Astrocyte (in vitro differentiated cells and primary cell): ENCODE data around the gene ELP4. TPM values are rescaled to one million over a fixed set of nuclear protein-coding genes. Genes with fewer than 3 reads are reported as not detected.

Experiments used
- DNase-seq: peaks from one replicate; pipeline ENCODE4 v3.0.0-alpha.2; 2010; ENCODE audit warnings: low read depth
- FAIRE-seq: peaks from 2 replicates; lab custom pipeline; 2011; peaks lifted over from hg19 to GRCh38; lab: Jason Lieb, UNC
- H2AFZ ChIP-seq: 2 replicates; pipeline ENCODE4 v1.6.0; 2012; ENCODE audit warnings: low read depth, low read length, inconsistent platforms
- H3K27ac ChIP-seq: 2 replicates; pipeline ENCODE4 v1.5.1; 2011; ENCODE audit warnings: low read depth, low read length, inconsistent platforms
- H3K27me3 ChIP-seq: 2 replicates; pipeline ENCODE4 v1.6.0; 2011; ENCODE audit warnings: low read length, inconsistent platforms; ENCODE audit not compliant: insufficient read depth
- H3K36me3 ChIP-seq: 2 replicates; pipeline ENCODE4 v1.5.1; 2011; ENCODE audit warnings: low read length, inconsistent platforms; ENCODE audit not compliant: insufficient read depth
- H3K4me1 ChIP-seq: 2 replicates; pipeline ENCODE4 v1.5.1; 2011; ENCODE audit warnings: low read length, inconsistent platforms; ENCODE audit not compliant: insufficient read depth
- H3K4me2 ChIP-seq: 2 replicates; pipeline ENCODE4 v1.6.0; 2012; ENCODE audit warnings: low read length, inconsistent platforms
- H3K4me3 ChIP-seq: 2 replicates; pipeline ENCODE4 v1.5.1; 2011; ENCODE audit warnings: low read depth, mild to moderate bottlenecking, low read length, inconsistent platforms; ENCODE audit not compliant: insufficient read depth
- H3K79me2 ChIP-seq: 2 replicates; pipeline ENCODE4 v1.6.0; 2012; ENCODE audit warnings: mild to moderate bottlenecking, low read length, inconsistent platforms; ENCODE audit not compliant: insufficient read depth
- H3K9ac ChIP-seq: 2 replicates; pipeline ENCODE4 v1.6.0; 2012; ENCODE audit warnings: mild to moderate bottlenecking, low read length, inconsistent platforms
- H3K9me3 ChIP-seq: 2 replicates; pipeline ENCODE4 v1.5.1; 2012; ENCODE audit warnings: low read depth, mild to moderate bottlenecking, low read length, inconsistent platforms; ENCODE audit not compliant: insufficient read depth
- H4K20me1 ChIP-seq: 2 replicates; pipeline ENCODE4 v1.6.0; 2012; ENCODE audit warnings: low read length, inconsistent platforms; ENCODE audit not compliant: insufficient read depth
- H3K27ac Mint-ChIP-seq: one replicate; pipeline ENCODE4 v1.8.0; 2021; ENCODE audit warnings: mild to moderate bottlenecking, mixed read lengths; ENCODE audit not compliant: unreplicated experiment
- H3K27me3 Mint-ChIP-seq: one replicate; pipeline ENCODE4 v1.8.0; 2021; ENCODE audit warnings: low read depth, mixed read lengths; ENCODE audit not compliant: unreplicated experiment
- H3K36me3 Mint-ChIP-seq: one replicate; pipeline ENCODE4 v1.8.0; 2021; ENCODE audit warnings: low read depth, mixed read lengths; ENCODE audit not compliant: unreplicated experiment
- H3K4me1 Mint-ChIP-seq: one replicate; pipeline ENCODE4 v1.8.0; 2021; ENCODE audit warnings: low read depth, mixed read lengths; ENCODE audit not compliant: unreplicated experiment
- H3K4me3 Mint-ChIP-seq: one replicate; pipeline ENCODE4 v1.8.0; 2021; ENCODE audit warnings: mild to moderate bottlenecking, moderate library complexity, mixed read lengths; ENCODE audit not compliant: unreplicated experiment
- H3K9me3 Mint-ChIP-seq: one replicate; pipeline ENCODE4 v1.8.0; 2021; ENCODE audit warnings: mild to moderate bottlenecking, mixed read lengths; ENCODE audit not compliant: unreplicated experiment
- CTCF ChIP-seq: IDR thresholded peaks from 2 replicates; pipeline ENCODE4 v1.5.1; 2011; ENCODE audit warnings: low read depth, mild to moderate bottlenecking, inconsistent platforms, low read length, moderate library complexity; ENCODE audit not compliant: insufficient read depth
- EZH2 ChIP-seq: IDR thresholded peaks from 2 replicates; pipeline ENCODE4 v1.6.1; 2012; ENCODE audit warnings: mild to moderate bottlenecking, low read length, inconsistent platforms; ENCODE audit not compliant: insufficient read depth
- total RNA-seq: library from RNA; stranded (reverse); gene quantifications from 2 replicates; pipeline ENCODE4 v1.2.1, GENCODE V29; 2021

ELP4 gene
- total RNA-seq, 1 donor from 2014 or later, result 12.9 TPM

- peaks cover 11% of the 10 kb centered on the region for H3K79me2 ChIP-seq
- DNase-seq (no peak), FAIRE-seq (no peak)
- no peaks in the 10 kb centered on the region for H3K9me3 ChIP-seq
- peaks cover 20% of the 10 kb centered on the region for H3K27me3 ChIP-seq
- Mint-ChIP-seq H3K36me3 (peaks cover 3% of the 10 kb centered on the region), H3K27ac (no peak overlapping the region), H3K27me3 (peaks cover 52% of the 10 kb centered on the region), H3K4me1 (peaks cover 2% of the 10 kb centered on the region), H3K9me3 (no peaks in the 10 kb centered on the region), H3K4me3 (no peak overlapping the region)
- H3K4me3 ChIP-seq, result no peak overlapping the region
- H3K4me2 ChIP-seq, result no peak overlapping the region
- no peaks in the 10 kb centered on the region for H4K20me1 ChIP-seq
- H3K9ac ChIP-seq, result no peak overlapping the region
- H3K27ac ChIP-seq, result no peak overlapping the region
- H3K36me3 ChIP-seq, result peaks cover 14% of the 10 kb centered on the region
- no peak for TF ChIP-seq EZH2
- TF ChIP-seq CTCF, result no peak
- H3K4me1 ChIP-seq, result peaks cover 10% of the 10 kb centered on the region
- H2AFZ ChIP-seq, result no peak overlapping the region
Measured at GRCh38 chr11:31794548-31794947, 285.0 kb downstream of the ELP4 start.

GRCh38 chr11:31795706-31796498, 286.3 kb downstream of the ELP4 start:
- FAIRE-seq, result no peak
- Histone ChIP-seq H3K4me2 (no peak overlapping the region), H3K27me3 (peaks cover 30% of the 10 kb centered on the region), H2AFZ (no peak overlapping the region), H3K27ac (no peak overlapping the region), H3K36me3 (peaks cover 10% of the 10 kb centered on the region), H3K9me3 (no peaks in the 10 kb centered on the region), H3K4me1 (peaks cover 15% of the 10 kb centered on the region), H3K4me3 (no peak overlapping the region), H4K20me1 (no peaks in the 10 kb centered on the region), H3K79me2 (peaks cover 21% of the 10 kb centered on the region), H3K9ac (no peak overlapping the region)
- H3K27me3 Mint-ChIP-seq, result peaks cover 63% of the 10 kb centered on the region
- H3K9me3 Mint-ChIP-seq, result peaks cover 11% of the 10 kb centered on the region
- TF ChIP-seq EZH2 (no peak), CTCF (no peak)
- H3K4me1 Mint-ChIP-seq, result peaks cover 2% of the 10 kb centered on the region
- no peak overlapping the region for H3K4me3 Mint-ChIP-seq
- DNase-seq, result no peak
- H3K36me3 Mint-ChIP-seq, result peaks cover 5% of the 10 kb centered on the region
- no peak overlapping the region for H3K27ac Mint-ChIP-seq
